H9 (cell line): ENCODE data around the gene CST4. TPM values are rescaled to one million over a fixed set of nuclear protein-coding genes. Genes with fewer than 3 reads are reported as not detected.

Source experiments
- DNase-seq: peaks from one replicate; pipeline ENCODE4 v3.0.0-alpha.2; 2017
- H2AFZ ChIP-seq: one replicate; pipeline ENCODE4 v1.6.1; 2013; ENCODE audit warnings: mild to moderate bottlenecking, low read length, control low read depth, moderate library complexity
- H2AK5ac ChIP-seq: 2 replicates; pipeline ENCODE4 v1.6.1; 2013; ENCODE audit warnings: low read length, control low read depth, mixed read lengths; ENCODE audit not compliant: insufficient read length
- H2BK120ac ChIP-seq: one replicate; pipeline ENCODE4 v1.6.1; 2013; ENCODE audit warnings: low read depth, mild to moderate bottlenecking, low read length, control low read depth, inconsistent platforms; ENCODE audit not compliant: poor library complexity, severe bottlenecking
- H2BK12ac ChIP-seq: 2 replicates; pipeline ENCODE4 v1.6.1; 2013; ENCODE audit warnings: low read length, control low read depth, mixed read lengths, low read depth; ENCODE audit not compliant: insufficient read length
- H2BK15ac ChIP-seq: 2 replicates; pipeline ENCODE4 v1.6.1; 2013; ENCODE audit warnings: low read depth, low read length, control low read depth
- H2BK20ac ChIP-seq: one replicate; pipeline ENCODE4 v1.6.1; 2013; ENCODE audit warnings: low read depth, mild to moderate bottlenecking, low read length, control low read depth, inconsistent platforms; ENCODE audit not compliant: poor library complexity, severe bottlenecking
- H2BK5ac ChIP-seq: 2 replicates; pipeline ENCODE4 v1.6.1; 2013; ENCODE audit warnings: low read length, control low read depth, mixed read lengths; ENCODE audit not compliant: insufficient read length
- H3K14ac ChIP-seq: 2 replicates; pipeline ENCODE4 v1.6.1; 2013; ENCODE audit warnings: low read length, control low read depth; ENCODE audit not compliant: insufficient read depth
- H3K18ac ChIP-seq: 2 replicates; pipeline ENCODE4 v1.6.1; 2013; ENCODE audit warnings: low read depth, mild to moderate bottlenecking, mixed read lengths, low read length, control low read depth; ENCODE audit not compliant: insufficient read length
- H3K23ac ChIP-seq: 2 replicates; pipeline ENCODE4 v1.6.1; 2013; ENCODE audit warnings: low read length, control low read depth, mixed read lengths, low read depth; ENCODE audit not compliant: insufficient read length
- H3K23me2 ChIP-seq: 2 replicates; pipeline ENCODE4 v1.6.1; 2013; ENCODE audit warnings: low read depth, mild to moderate bottlenecking, mixed read lengths, low read length, control low read depth; ENCODE audit not compliant: insufficient read length, poor library complexity, severe bottlenecking
- H3K27ac ChIP-seq: 2 replicates; pipeline ENCODE4 v1.5.1; 2013; ENCODE audit warnings: low read length, control low read depth, mixed read lengths, low read depth; ENCODE audit not compliant: insufficient read length
- H3K27me3 ChIP-seq: 2 replicates; pipeline ENCODE4 v1.6.1; 2013; ENCODE audit warnings: low read length, control low read depth, inconsistent platforms; ENCODE audit not compliant: insufficient read depth
- H3K4ac ChIP-seq: 2 replicates; pipeline ENCODE4 v1.6.1; 2013; ENCODE audit warnings: low read depth, mild to moderate bottlenecking, control low read depth, inconsistent platforms, low read length, moderate library complexity
- H3K4me1 ChIP-seq: 2 replicates; pipeline ENCODE4 v1.6.1; 2013; ENCODE audit warnings: low read length, control low read depth, inconsistent platforms; ENCODE audit not compliant: insufficient read depth
- H3K4me2 ChIP-seq: 2 replicates; pipeline ENCODE4 v1.6.1; 2013; ENCODE audit warnings: low read length, control low read depth, mixed read lengths; ENCODE audit not compliant: insufficient read length, insufficient read depth
- H3K56ac ChIP-seq: 2 replicates; pipeline ENCODE4 v1.6.1; 2013; ENCODE audit warnings: low read depth, mild to moderate bottlenecking, mixed read lengths, low read length, control low read depth; ENCODE audit not compliant: insufficient read length
- H3K79me1 ChIP-seq: 2 replicates; pipeline ENCODE4 v1.6.1; 2013; ENCODE audit warnings: low read depth, mild to moderate bottlenecking, moderate library complexity, low read length, control low read depth, inconsistent platforms; ENCODE audit not compliant: insufficient read depth, poor library complexity, severe bottlenecking
- H3K79me2 ChIP-seq: 2 replicates; pipeline ENCODE4 v1.6.1; 2013; ENCODE audit warnings: low read length, control low read depth, inconsistent platforms; ENCODE audit not compliant: insufficient read depth
- H3K9ac ChIP-seq: 2 replicates; pipeline ENCODE4 v1.6.1; 2013; ENCODE audit warnings: low read length, control low read depth, mixed read lengths; ENCODE audit not compliant: insufficient read length; ENCODE audit errors: extremely low read depth
- H3K9me3 ChIP-seq: one replicate; pipeline ENCODE4 v1.6.1; 2013; ENCODE audit warnings: low read depth, low read length, inconsistent platforms; ENCODE audit not compliant: control insufficient read depth
- H3T11ph ChIP-seq: one replicate; pipeline ENCODE4 v1.6.1; 2013; ENCODE audit warnings: mild to moderate bottlenecking, low read length, control low read depth, inconsistent platforms
- H4K20me1 ChIP-seq: one replicate; pipeline ENCODE4 v1.6.1; 2013; ENCODE audit not compliant: control insufficient read depth, insufficient read length, insufficient read depth
- H4K5ac ChIP-seq: 2 replicates; pipeline ENCODE4 v1.6.1; 2013; ENCODE audit warnings: low read depth, mild to moderate bottlenecking, mixed read lengths, low read length, control low read depth; ENCODE audit not compliant: insufficient read length
- H4K8ac ChIP-seq: replicated peaks from 2 replicates; pipeline ENCODE4 v1.6.1; 2013; ENCODE audit warnings: low read length, control low read depth, mixed read lengths, low read depth; ENCODE audit not compliant: insufficient read length
- H4K91ac ChIP-seq: 2 replicates; pipeline ENCODE4 v1.6.1; 2013; ENCODE audit warnings: low read depth, mild to moderate bottlenecking, moderate library complexity, mixed read lengths, low read length, control low read depth; ENCODE audit not compliant: insufficient read length
- H3K27ac Mint-ChIP-seq, 3 experiments: 2 replicates in 2 of 3; 3 replicates in 1 of 3; pipeline ENCODE4 v1.8.0; 2020 to 2021; ENCODE audit warnings: mixed read lengths in 3 of 3, mild to moderate bottlenecking in 1 of 3, moderate library complexity in 1 of 3
- H3K27me3 Mint-ChIP-seq: 2 replicates; pipeline ENCODE4 v1.8.0; 2021; ENCODE audit warnings: low read depth, mild to moderate bottlenecking, moderate library complexity, mixed read lengths
- H3K36me3 Mint-ChIP-seq, 3 experiments: 2 replicates in 2 of 3; 3 replicates in 1 of 3; pipeline ENCODE4 v1.8.0; 2020 to 2021; ENCODE audit warnings: low read depth in 3 of 3, mixed read lengths in 3 of 3; ENCODE audit not compliant: insufficient read depth in 1 of 3
- H3K4me1 Mint-ChIP-seq, 2 experiments: 2 replicates each; pipeline ENCODE4 v1.8.0; 2020; ENCODE audit warnings: mixed read lengths in 2 of 2
- H3K4me3 Mint-ChIP-seq, 2 experiments: 2 replicates in 1 of 2; 3 replicates in 1 of 2; pipeline ENCODE4 v1.8.0; 2020 to 2021; ENCODE audit warnings: mild to moderate bottlenecking in 2 of 2, mixed read lengths in 2 of 2, moderate library complexity in 1 of 2
- H3K9me3 Mint-ChIP-seq, 2 experiments: 2 replicates in 1 of 2; 3 replicates in 1 of 2; pipeline ENCODE4 v1.8.0; 2020; ENCODE audit warnings: mild to moderate bottlenecking in 2 of 2, mixed read lengths in 2 of 2, moderate library complexity in 1 of 2
- CTCF ChIP-seq: fragments of 200-600 bp; sonication (generic); conservative IDR thresholded peaks from 3 replicates; pipeline ENCODE4 v1.8.0; 2021; ENCODE audit warnings: antibody characterized with exemption, mild to moderate bottlenecking
- WGBS: extraction: QIAGEN DNeasy Blood & Tissue Kit; methylation state at CpG from one replicate; pipeline ENCODE4 v1.1.7; 2013; ENCODE audit warnings: missing lambda C conversion rate, low lambda C conversion rate, mixed read lengths; ENCODE audit not compliant: insufficient read length; ENCODE audit errors: extremely low coverage; 5-methylcytosine and 5-hydroxymethylcytosine counted together
- total RNA-seq: library from RNA; stranded (reverse); gene quantifications from 2 replicates; pipeline ENCODE4 v1.2.1, GENCODE V29; 2021

CST4 gene
- total RNA-seq, 1 experiment from 2014 or later, result not detected

- no peak overlapping the region for H2AK5ac ChIP-seq
- no peak overlapping the region for H4K8ac ChIP-seq
- H4K5ac ChIP-seq, result no peak overlapping the region
- no peaks in the 10 kb centered on the region for H3K9me3 ChIP-seq
- Mint-ChIP-seq H3K4me3 (no peak overlapping the region), H3K9me3 (no peaks in the 10 kb centered on the region), H3K27ac (no peak overlapping the region), H3K4me1 (peaks cover 0 to 16% of the 10 kb centered on the region in 2 experiments; a peak in 3 of 4 replicates), H3K27me3 (no peaks in the 10 kb centered on the region; the same call in none of the 2 replicates), H3K36me3 (no peaks in the 10 kb centered on the region)
- H2BK120ac ChIP-seq, result no peak overlapping the region
- H3K56ac ChIP-seq, result no peak overlapping the region
- H3K4ac ChIP-seq, result no peak overlapping the region
- no peak for TF ChIP-seq CTCF
- H4K91ac ChIP-seq, result no peak overlapping the region
- H2BK20ac ChIP-seq, result no peak overlapping the region
- no peak overlapping the region for H3K14ac ChIP-seq
- H3K18ac ChIP-seq, result no peak overlapping the region
- H2BK12ac ChIP-seq, result no peak overlapping the region
- H2BK5ac ChIP-seq, result no peak overlapping the region
- no peak overlapping the region for H3K9ac ChIP-seq
- no peak overlapping the region for H3K23ac ChIP-seq
- H2BK15ac ChIP-seq, result no peak overlapping the region
- H3K4me2 ChIP-seq, result no peak overlapping the region
- H2AFZ ChIP-seq, result no peak overlapping the region
- no peaks in the 10 kb centered on the region for H3K4me1 ChIP-seq
- WGBS, result no CpG with 5 or more reads among the region's 2 CpGs
- H3K27ac ChIP-seq, result no peak overlapping the region
- DNase-seq, result no peak
- H3K23me2 ChIP-seq, result no peaks in the 10 kb centered on the region
- H3K79me2 ChIP-seq, result no peaks in the 10 kb centered on the region
- H3T11ph ChIP-seq, result no peak overlapping the region
- no peaks in the 10 kb centered on the region for H3K79me1 ChIP-seq
- no peaks in the 10 kb centered on the region for H3K27me3 ChIP-seq
- no peaks in the 10 kb centered on the region for H4K20me1 ChIP-seq
Observed at GRCh38 chr20:23652926-23653325, 35.9 kb downstream of the CST4 start.
